ENCODE data around the gene BFSP1.

DNA sequence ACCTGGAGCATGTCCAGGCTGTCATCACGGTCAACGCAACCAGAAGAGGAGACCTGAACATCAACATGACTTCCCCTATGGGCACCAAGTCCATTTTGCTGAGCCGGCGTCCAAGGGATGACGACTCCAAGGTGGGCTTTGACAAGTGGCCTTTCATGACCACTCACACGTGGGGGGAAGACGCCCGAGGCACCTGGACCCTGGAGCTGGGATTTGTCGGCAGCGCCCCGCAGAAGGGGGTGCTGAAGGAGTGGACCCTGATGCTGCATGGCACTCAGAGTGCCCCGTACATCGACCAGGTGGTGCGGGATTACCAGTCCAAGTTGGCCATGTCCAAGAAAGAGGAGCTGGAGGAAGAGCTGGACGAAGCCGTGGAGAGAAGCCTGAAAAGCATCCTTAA is 49.5 kb downstream of the BFSP1 start:
- TF ChIP-seq, protein P1, sequence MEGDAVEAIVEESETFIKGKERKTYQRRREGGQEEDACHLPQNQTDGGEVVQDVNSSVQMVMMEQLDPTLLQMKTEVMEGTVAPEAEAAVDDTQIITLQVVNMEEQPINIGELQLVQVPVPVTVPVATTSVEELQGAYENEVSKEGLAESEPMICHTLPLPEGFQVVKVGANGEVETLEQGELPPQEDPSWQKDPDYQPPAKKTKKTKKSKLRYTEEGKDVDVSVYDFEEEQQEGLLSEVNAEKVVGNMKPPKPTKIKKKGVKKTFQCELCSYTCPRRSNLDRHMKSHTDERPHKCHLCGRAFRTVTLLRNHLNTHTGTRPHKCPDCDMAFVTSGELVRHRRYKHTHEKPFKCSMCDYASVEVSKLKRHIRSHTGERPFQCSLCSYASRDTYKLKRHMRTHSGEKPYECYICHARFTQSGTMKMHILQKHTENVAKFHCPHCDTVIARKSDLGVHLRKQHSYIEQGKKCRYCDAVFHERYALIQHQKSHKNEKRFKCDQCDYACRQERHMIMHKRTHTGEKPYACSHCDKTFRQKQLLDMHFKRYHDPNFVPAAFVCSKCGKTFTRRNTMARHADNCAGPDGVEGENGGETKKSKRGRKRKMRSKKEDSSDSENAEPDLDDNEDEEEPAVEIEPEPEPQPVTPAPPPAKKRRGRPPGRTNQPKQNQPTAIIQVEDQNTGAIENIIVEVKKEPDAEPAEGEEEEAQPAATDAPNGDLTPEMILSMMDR (IDR thresholded peaks at IDR 0.05; ENCODE audit: control extremely low read depth in 1 of 3, insufficient read depth in 1 of 3, low read depth in 1 of 3, low read length in 3 of 3) = no peak
- TF ChIP-seq, protein P2, sequence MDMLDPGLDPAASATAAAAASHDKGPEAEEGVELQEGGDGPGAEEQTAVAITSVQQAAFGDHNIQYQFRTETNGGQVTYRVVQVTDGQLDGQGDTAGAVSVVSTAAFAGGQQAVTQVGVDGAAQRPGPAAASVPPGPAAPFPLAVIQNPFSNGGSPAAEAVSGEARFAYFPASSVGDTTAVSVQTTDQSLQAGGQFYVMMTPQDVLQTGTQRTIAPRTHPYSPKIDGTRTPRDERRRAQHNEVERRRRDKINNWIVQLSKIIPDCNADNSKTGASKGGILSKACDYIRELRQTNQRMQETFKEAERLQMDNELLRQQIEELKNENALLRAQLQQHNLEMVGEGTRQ (IDR thresholded peaks at IDR 0.05; ENCODE audit: low read length) = no peak
- TF ChIP-seq KDM5A (IDR thresholded peaks at IDR 0.05; ENCODE audit: low read length) (no peak), EZH2 (IDR thresholded peaks at IDR 0.05; ENCODE audit: low read depth, low read length, severe bottlenecking) (no peak)
